ENCODE data around the gene RASL11A. TPM values are rescaled to one million over a fixed set of nuclear protein-coding genes. Genes with fewer than 3 reads are reported as not detected.
A peak's percentile ranks its signal among the peaks of the same experiment; 100 is the strongest.

The RASL11A gene
- total and polyA plus RNA-seq, 9 donors, result 6.2 to 36.3 (median 18.6) TPM

- intact Hi-C loops (cut with DNase I), result loop anchor here in 2 of 4 donors (5.0 to 10.0 kb wide), 5 partner anchors 99 to 351 kb away; partner anchors contain the start of genes USP12 (in 2 of the 2), LNX2 (in 1 of the 2) and POLR1D (in 1 of the 2)
- WGBS, 3 donors, result 11 to 19% (median 14%) methylated on average over 4 of the region's 4 CpGs
- no peak overlapping the region for H3K4me3 ChIP-seq
- H3K4me1 ChIP-seq (ENCODE audit: insufficient read depth), result peaks cover 12% of the 10 kb centered on the region
- no peaks in the 10 kb centered on the region for H3K9me3 ChIP-seq
- H3K27me3 ChIP-seq, result no peaks in the 10 kb centered on the region
- TF ChIP-seq CTCF (IDR thresholded peaks at IDR 0.05) (no peak), EP300 (IDR thresholded peaks at IDR 0.05) (no peak), POLR2A (IDR thresholded peaks at IDR 0.05) (no peak)
- no peaks in the 10 kb centered on the region for H3K36me3 ChIP-seq
- H3K27ac ChIP-seq, result peak overlapping the region in 1 of 2 donors; percentile 26
- peak in 2 of 5 donors; percentile 34 to 50 for DNase-seq
Measured at GRCh38 chr13:27273658-27274425, 3.2 kb downstream of the RASL11A start.

GRCh38 chr13:27274631-27275030, 4.0 kb downstream of the RASL11A start:
- 60 to 71% (median 68%) methylated on average over 1 of the region's 1 CpG for WGBS, 3 donors
- Histone ChIP-seq H3K9me3 (no peaks in the 10 kb centered on the region), H3K27me3 (no peaks in the 10 kb centered on the region), H3K27ac (no peak overlapping the region), H3K4me3 (no peak overlapping the region), H3K4me1 (ENCODE audit: insufficient read depth) (peaks cover 12% of the 10 kb centered on the region), H3K36me3 (no peaks in the 10 kb centered on the region)
- intact Hi-C loops (cut with DNase I), result loop anchor here in 2 of 4 donors (5.0 to 10.0 kb wide), 5 partner anchors 100 to 350 kb away; partner anchors contain the start of genes USP12 (in 2 of the 2), LNX2 (in 1 of the 2) and POLR1D (in 1 of the 2)
- DNase-seq, result no peak
- no peak for TF ChIP-seq EP300 (IDR thresholded peaks at IDR 0.05)
- no peak for TF ChIP-seq CTCF (IDR thresholded peaks at IDR 0.05)
- no peak for TF ChIP-seq POLR2A (IDR thresholded peaks at IDR 0.05)

GRCh38 chr13:27276188-27276587, 5.6 kb downstream of the RASL11A start:
- no peak overlapping the region for H3K4me3 ChIP-seq
- H3K4me1 ChIP-seq (ENCODE audit: insufficient read depth), result peaks cover 12% of the 10 kb centered on the region
- H3K27me3 ChIP-seq, result no peaks in the 10 kb centered on the region
- intact Hi-C loops (cut with DNase I), result loop anchor here in 2 of 4 donors (10.0 kb wide), 3 partner anchors 101 to 349 kb away; partner anchors contain the start of genes LNX2 (in 1 of the 2), POLR1D (in 1 of the 2) and USP12 (in 1 of the 2)
- H3K9me3 ChIP-seq, result no peaks in the 10 kb centered on the region
- no peak for DNase-seq
- 36 to 44% (median 38%) methylated on average over 7 of the region's 7 CpGs for WGBS, 3 donors
- TF ChIP-seq CTCF (IDR thresholded peaks at IDR 0.05), result no peak
- TF ChIP-seq EP300 (IDR thresholded peaks at IDR 0.05), result no peak
- TF ChIP-seq POLR2A (IDR thresholded peaks at IDR 0.05), result no peak
- no peaks in the 10 kb centered on the region for H3K36me3 ChIP-seq
- H3K27ac ChIP-seq, result no peak overlapping the region

GRCh38 chr13:27279506-27279905, 8.9 kb downstream of the RASL11A start:
- H3K36me3 ChIP-seq, result no peaks in the 10 kb centered on the region
- intact Hi-C loops (cut with DNase I), result loop anchor here in 2 of 4 donors (10.0 kb wide), 3 partner anchors 105 to 345 kb away; partner anchors contain the start of genes LNX2 (in 1 of the 2), POLR1D (in 1 of the 2) and USP12 (in 1 of the 2)
- WGBS, 3 donors, result 91 to 96% (median 91%) methylated on average over 7 of the region's 7 CpGs
- DNase-seq, result no peak
- H3K27me3 ChIP-seq, result no peaks in the 10 kb centered on the region
- no peaks in the 10 kb centered on the region for H3K9me3 ChIP-seq
- no peak for TF ChIP-seq EP300 (IDR thresholded peaks at IDR 0.05)
- no peak for TF ChIP-seq CTCF (IDR thresholded peaks at IDR 0.05)
- no peak for TF ChIP-seq POLR2A (IDR thresholded peaks at IDR 0.05)
- no peak overlapping the region for H3K27ac ChIP-seq
- H3K4me1 ChIP-seq (ENCODE audit: insufficient read depth), result peaks cover 2% of the 10 kb centered on the region
- no peak overlapping the region for H3K4me3 ChIP-seq

Measured in ovary (tissue), 9 donors.